ENCODE measurements around the gene BABAM1. TPM values are rescaled to one million over a fixed set of nuclear protein-coding genes. Genes with fewer than 3 reads are reported as not detected.

Gene BABAM1
- total RNA-seq, 1 donor from 2014 or later: 92.2 TPM

DNA sequence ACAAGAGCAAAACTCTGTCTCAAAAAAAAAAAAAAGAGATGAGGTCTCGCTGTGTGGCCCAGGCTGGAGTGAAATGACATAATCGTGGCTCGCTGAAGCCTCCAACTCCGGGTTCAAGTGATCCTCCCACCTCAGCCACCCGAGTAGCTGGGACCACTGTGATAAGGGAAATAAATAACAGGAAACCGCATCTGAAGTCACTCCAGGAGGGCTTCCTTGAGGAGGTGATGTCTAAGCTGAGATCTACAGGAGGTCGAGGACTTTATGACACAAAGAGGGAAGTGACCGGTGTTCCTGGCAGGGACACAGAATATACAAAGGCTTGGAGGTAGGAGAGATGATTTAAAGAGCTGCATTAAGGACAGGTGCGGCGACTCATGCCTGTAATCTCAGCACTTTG lies 12.6 kb upstream of the BABAM1 start:
- Mint-ChIP-seq H3K4me3 (no peak overlapping the region), H3K27ac (no peak overlapping the region), H3K4me1 (no peaks in the 10 kb centered on the region), H3K36me3 (no peaks in the 10 kb centered on the region), H3K27me3 (ENCODE audit: low read depth) (no peaks in the 10 kb centered on the region), H3K9me3 (no peaks in the 10 kb centered on the region)
- no peak for DNase-seq (ENCODE audit: low spot score in 2 of 2, unreplicated experiment in 2 of 2)
- TF ChIP-seq, protein P1, sequence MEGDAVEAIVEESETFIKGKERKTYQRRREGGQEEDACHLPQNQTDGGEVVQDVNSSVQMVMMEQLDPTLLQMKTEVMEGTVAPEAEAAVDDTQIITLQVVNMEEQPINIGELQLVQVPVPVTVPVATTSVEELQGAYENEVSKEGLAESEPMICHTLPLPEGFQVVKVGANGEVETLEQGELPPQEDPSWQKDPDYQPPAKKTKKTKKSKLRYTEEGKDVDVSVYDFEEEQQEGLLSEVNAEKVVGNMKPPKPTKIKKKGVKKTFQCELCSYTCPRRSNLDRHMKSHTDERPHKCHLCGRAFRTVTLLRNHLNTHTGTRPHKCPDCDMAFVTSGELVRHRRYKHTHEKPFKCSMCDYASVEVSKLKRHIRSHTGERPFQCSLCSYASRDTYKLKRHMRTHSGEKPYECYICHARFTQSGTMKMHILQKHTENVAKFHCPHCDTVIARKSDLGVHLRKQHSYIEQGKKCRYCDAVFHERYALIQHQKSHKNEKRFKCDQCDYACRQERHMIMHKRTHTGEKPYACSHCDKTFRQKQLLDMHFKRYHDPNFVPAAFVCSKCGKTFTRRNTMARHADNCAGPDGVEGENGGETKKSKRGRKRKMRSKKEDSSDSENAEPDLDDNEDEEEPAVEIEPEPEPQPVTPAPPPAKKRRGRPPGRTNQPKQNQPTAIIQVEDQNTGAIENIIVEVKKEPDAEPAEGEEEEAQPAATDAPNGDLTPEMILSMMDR (IDR thresholded peaks at IDR 0.05; ENCODE audit: unreplicated experiment): no peak

DNA sequence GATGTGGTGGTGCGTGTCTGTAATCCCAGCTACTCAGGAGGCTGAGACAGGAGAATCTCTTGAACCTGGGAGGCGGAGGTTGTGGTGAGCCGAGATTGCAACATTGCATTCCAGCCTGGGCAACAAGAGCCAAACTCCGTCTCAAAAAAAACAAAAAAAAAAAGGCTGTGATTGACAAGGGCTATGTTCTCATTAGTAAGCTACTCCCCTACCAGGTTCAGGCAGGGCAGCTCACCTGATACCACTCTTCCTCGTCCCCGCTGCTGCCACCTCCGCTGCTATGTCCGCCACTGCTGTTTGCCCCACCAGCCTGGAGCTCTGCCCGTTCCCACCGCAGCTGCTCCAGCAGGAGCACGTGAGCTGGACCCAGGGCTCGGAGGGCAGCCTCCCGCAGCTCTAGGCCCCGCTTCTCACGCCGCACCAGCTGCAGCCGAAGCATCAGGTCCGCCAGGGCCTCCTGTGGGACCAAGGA lies 12.1 kb upstream of the BABAM1 start:
- Mint-ChIP-seq H3K4me3 (no peak overlapping the region), H3K27me3 (ENCODE audit: low read depth) (no peaks in the 10 kb centered on the region), H3K36me3 (no peaks in the 10 kb centered on the region), H3K27ac (no peak overlapping the region), H3K9me3 (no peaks in the 10 kb centered on the region), H3K4me1 (no peaks in the 10 kb centered on the region)
- TF ChIP-seq, protein P1 (IDR thresholded peaks at IDR 0.05; ENCODE audit: unreplicated experiment): no peak
- DNase-seq (ENCODE audit: low spot score in 2 of 2, unreplicated experiment in 2 of 2): no peak

DNA sequence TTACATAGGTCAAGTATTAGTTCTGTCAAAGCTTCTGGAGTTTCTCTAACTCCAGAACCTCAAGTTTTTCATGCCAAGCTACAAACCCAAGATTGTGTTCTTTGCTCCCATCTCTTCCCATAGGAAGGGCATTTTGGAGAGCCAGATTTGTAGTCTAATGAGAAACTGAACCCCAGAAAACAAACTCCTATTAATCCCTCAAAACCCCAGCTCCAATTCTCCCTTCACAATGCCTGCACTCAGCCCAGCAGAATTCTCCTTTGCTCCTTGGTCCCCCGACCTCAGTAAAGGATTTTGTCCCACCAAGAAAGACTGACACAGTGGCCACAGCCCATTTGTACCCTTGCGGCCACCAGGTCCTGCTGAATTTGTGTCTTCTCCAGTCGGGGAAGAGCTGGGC lies 11.1 kb upstream of the BABAM1 start:
- Mint-ChIP-seq H3K4me3 (no peak overlapping the region), H3K9me3 (no peaks in the 10 kb centered on the region), H3K27ac (no peak overlapping the region), H3K4me1 (no peaks in the 10 kb centered on the region), H3K36me3 (no peaks in the 10 kb centered on the region), H3K27me3 (ENCODE audit: low read depth) (peaks cover 2% of the 10 kb centered on the region)
- DNase-seq (ENCODE audit: low spot score in 2 of 2, unreplicated experiment in 2 of 2): no peak
- TF ChIP-seq, protein P1 (IDR thresholded peaks at IDR 0.05; ENCODE audit: unreplicated experiment): no peak

DNA sequence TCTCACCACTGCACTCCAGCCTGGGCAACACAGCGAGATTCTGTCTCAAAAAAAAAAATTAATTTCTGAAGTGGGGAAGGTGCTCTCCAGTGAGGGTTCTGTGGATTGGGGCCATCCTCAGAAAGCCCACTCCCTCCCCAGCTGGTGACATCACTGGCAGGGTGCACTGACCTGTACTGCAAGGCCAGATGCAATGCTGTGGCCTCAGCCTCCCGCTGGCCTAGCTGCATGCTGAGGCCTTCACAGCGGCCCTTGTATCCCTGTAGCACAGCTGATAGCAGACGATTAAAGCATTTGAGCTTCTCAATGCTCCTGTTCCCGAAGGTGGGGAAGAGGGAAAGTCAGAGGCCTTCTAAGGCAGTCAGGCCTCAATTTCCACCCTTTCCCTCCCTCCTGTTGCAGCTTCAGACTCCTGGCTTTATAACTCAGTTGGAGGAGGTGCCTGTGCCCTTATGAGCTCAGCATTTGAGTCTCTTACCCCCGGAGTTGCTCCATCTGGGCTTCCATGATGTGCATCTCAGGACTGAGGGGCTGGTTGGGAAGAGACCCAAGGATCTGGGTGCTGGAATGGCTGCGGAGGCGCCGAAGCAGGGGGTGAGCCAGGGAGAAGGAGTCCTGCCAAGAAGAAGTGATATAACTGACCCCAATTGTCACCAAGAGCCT lies 8.0 kb upstream of the BABAM1 start:
- Mint-ChIP-seq H3K9me3 (no peaks in the 10 kb centered on the region), H3K27me3 (ENCODE audit: low read depth) (peaks cover 2% of the 10 kb centered on the region), H3K4me3 (no peak overlapping the region), H3K27ac (no peak overlapping the region), H3K36me3 (no peaks in the 10 kb centered on the region), H3K4me1 (no peaks in the 10 kb centered on the region)
- TF ChIP-seq, protein P1 (IDR thresholded peaks at IDR 0.05; ENCODE audit: unreplicated experiment): no peak
- no peak for DNase-seq (ENCODE audit: low spot score in 2 of 2, unreplicated experiment in 2 of 2)

DNA sequence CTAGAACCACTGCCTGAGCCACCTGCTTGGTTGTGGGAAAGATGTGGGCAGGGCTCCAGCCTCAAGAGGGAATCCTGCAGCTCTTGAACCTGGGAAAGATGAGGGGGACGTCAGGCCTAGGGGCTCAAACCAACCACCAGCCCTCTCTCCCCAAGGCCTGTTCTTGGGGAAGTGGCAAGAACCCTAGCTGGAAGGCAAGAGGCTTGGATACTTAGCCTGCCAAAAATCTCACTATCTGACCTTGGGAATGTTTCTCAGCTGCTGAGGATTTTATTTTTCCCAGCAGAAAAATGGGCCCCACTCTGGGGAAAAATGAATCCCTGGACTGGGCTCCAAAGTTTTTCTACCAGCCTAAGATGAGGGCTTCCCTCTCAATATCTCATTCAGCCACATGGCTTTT lies 7.3 kb upstream of the BABAM1 start:
- DNase-seq (ENCODE audit: low spot score in 2 of 2, unreplicated experiment in 2 of 2): no peak
- Mint-ChIP-seq H3K9me3 (no peaks in the 10 kb centered on the region), H3K4me3 (no peak overlapping the region), H3K36me3 (no peaks in the 10 kb centered on the region), H3K27me3 (ENCODE audit: low read depth) (peaks cover 2% of the 10 kb centered on the region), H3K4me1 (no peaks in the 10 kb centered on the region), H3K27ac (no peak overlapping the region)
- TF ChIP-seq, protein P1 (IDR thresholded peaks at IDR 0.05; ENCODE audit: unreplicated experiment): no peak
